Nephron (organoid): ENCODE data around the gene SND1.

Experiments used
- H3K27ac Mint-ChIP-seq, 3 experiments: 2 replicates each; pipeline ENCODE4 v1.8.0; 2020; ENCODE audit warnings: mixed read lengths in 3 of 3, mild to moderate bottlenecking in 2 of 3, moderate library complexity in 1 of 3
- H3K27me3 Mint-ChIP-seq: 2 replicates; pipeline ENCODE4 v1.8.0; 2021; ENCODE audit warnings: low read depth, mild to moderate bottlenecking, moderate library complexity, mixed read lengths
- H3K36me3 Mint-ChIP-seq: 2 replicates; pipeline ENCODE4 v1.8.0; 2020; ENCODE audit warnings: low read depth, mixed read lengths
- H3K4me1 Mint-ChIP-seq: 2 replicates; pipeline ENCODE4 v1.8.0; 2020; ENCODE audit warnings: mixed read lengths
- H3K4me3 Mint-ChIP-seq, 3 experiments: 2 replicates each; pipeline ENCODE4 v1.8.0; 2020; ENCODE audit warnings: mild to moderate bottlenecking in 3 of 3, mixed read lengths in 3 of 3, moderate library complexity in 2 of 3
- H3K9me3 Mint-ChIP-seq: 2 replicates; pipeline ENCODE4 v1.8.0; 2020; ENCODE audit warnings: mixed read lengths
- CTCF ChIP-seq, 3 experiments: fragments of 200-600 bp; sonication (generic); IDR thresholded peaks; one replicate each; pipeline ENCODE4 v1.5.0; 2021; ENCODE audit warnings: antibody characterized with exemption in 3 of 3; ENCODE audit not compliant: unreplicated experiment in 3 of 3

SND1 gene

GRCh38 chr7:127940381-127941160 lies 288.6 kb downstream of the SND1 start:
- H3K27me3 Mint-ChIP-seq = no peaks in the 10 kb centered on the region
- no peak overlapping the region for H3K4me3 Mint-ChIP-seq
- peak overlapping the region in 1 of 3 experiments; percentile 29 for H3K27ac Mint-ChIP-seq
- peaks cover 5% of the 10 kb centered on the region for H3K36me3 Mint-ChIP-seq
- H3K4me1 Mint-ChIP-seq = peaks cover 36% of the 10 kb centered on the region
- no peak for TF ChIP-seq CTCF (IDR thresholded peaks at IDR 0.05; ENCODE audit: unreplicated experiment in 3 of 3)
- H3K9me3 Mint-ChIP-seq = no peaks in the 10 kb centered on the region

- TF ChIP-seq CTCF (IDR thresholded peaks at IDR 0.05; ENCODE audit: unreplicated experiment in 3 of 3) = no peak
- H3K36me3 Mint-ChIP-seq = peaks cover 5% of the 10 kb centered on the region
- no peaks in the 10 kb centered on the region for H3K9me3 Mint-ChIP-seq
- no peak overlapping the region for H3K4me3 Mint-ChIP-seq
- no peaks in the 10 kb centered on the region for H3K27me3 Mint-ChIP-seq
- peaks cover 41% of the 10 kb centered on the region for H3K4me1 Mint-ChIP-seq
- peak overlapping the region in 1 of 3 experiments; percentile 29 for H3K27ac Mint-ChIP-seq
Measured at GRCh38 chr7:127941476-127942210, 289.6 kb downstream of the SND1 start.

DNA sequence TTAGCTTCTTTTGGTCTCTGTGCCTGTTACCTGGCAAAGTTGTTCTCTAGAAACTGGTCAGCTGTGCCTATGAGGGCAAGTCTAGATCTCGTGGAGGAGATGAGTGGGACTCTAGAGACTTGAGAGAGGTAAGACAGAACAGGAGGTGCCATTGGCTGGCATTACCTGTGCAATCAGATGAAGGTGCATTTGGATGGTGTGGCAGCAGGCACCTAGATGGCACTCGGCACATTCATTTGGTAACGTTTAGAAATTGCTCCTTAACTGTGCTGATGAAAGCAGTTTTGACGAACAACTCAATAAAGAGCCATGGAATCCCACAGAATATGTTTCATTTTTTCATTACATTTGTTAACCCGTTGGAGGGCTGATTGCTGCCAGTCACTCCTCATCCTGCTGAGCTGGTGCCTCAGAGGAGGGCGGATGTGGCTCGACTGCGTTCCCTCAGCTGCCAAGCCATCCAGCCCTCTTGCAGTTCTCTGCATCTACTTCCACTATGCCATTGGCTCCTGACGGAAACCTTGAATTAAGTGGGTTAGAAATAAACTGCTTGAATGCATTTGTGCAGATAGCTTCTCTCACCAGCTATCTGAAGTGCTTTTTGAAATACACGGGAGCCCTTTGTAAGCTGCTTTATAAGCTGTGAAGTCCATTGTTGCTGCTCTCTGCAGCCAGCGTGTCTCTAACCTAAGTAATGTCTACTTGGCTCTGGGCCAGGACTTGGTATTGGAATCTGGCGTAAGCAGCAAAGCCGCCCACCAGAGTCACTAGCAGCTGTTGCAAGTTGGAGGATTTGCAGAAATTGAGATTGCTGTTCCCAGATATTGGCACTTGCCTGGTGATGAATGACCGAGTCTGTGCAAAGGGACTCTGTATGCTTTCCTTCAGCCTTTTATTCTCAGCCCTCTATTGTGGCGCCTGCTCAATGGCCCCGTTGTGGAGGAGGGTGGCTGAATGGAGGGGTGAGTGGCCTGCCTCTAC lies 291.8 kb downstream of the SND1 start:
- Mint-ChIP-seq H3K9me3 (no peaks in the 10 kb centered on the region), H3K27ac (peak overlapping the region; percentile 73 to 88 (median 82)), H3K4me3 (no peak overlapping the region), H3K27me3 (no peaks in the 10 kb centered on the region), H3K4me1 (peaks cover 44% of the 10 kb centered on the region), H3K36me3 (peaks cover 5% of the 10 kb centered on the region)
- no peak for TF ChIP-seq CTCF (IDR thresholded peaks at IDR 0.05; ENCODE audit: unreplicated experiment in 3 of 3)

- H3K4me3 Mint-ChIP-seq = no peak overlapping the region
- no peak overlapping the region for H3K27ac Mint-ChIP-seq
- H3K9me3 Mint-ChIP-seq = no peaks in the 10 kb centered on the region
- H3K36me3 Mint-ChIP-seq = peaks cover 5% of the 10 kb centered on the region
- no peak for TF ChIP-seq CTCF (IDR thresholded peaks at IDR 0.05; ENCODE audit: unreplicated experiment in 3 of 3)
- H3K27me3 Mint-ChIP-seq = no peaks in the 10 kb centered on the region
- peaks cover 58% of the 10 kb centered on the region for H3K4me1 Mint-ChIP-seq
Measured at GRCh38 chr7:127946111-127946510, 294.1 kb downstream of the SND1 start.

GRCh38 chr7:127946847-127947246 lies 294.9 kb downstream of the SND1 start:
- H3K27ac Mint-ChIP-seq = no peak overlapping the region
- H3K27me3 Mint-ChIP-seq = no peaks in the 10 kb centered on the region
- H3K9me3 Mint-ChIP-seq = no peaks in the 10 kb centered on the region
- H3K36me3 Mint-ChIP-seq = peaks cover 5% of the 10 kb centered on the region
- H3K4me1 Mint-ChIP-seq = peaks cover 58% of the 10 kb centered on the region
- TF ChIP-seq CTCF (IDR thresholded peaks at IDR 0.05; ENCODE audit: unreplicated experiment in 3 of 3) = no peak
- H3K4me3 Mint-ChIP-seq = no peak overlapping the region
